GM13976 (cell line): ENCODE data around the gene SLC12A3.
"Not testable (repeated sequence)": the region's sequence is repeated elsewhere in the genome, so short reads cannot be mapped to it uniquely, and the experiment has no call there.

Experiments used
- DNase-seq: peaks from one replicate; pipeline ENCODE4 v3.0.0; 2012; ENCODE audit warnings: low spot score
- CTCF ChIP-seq: IDR thresholded peaks from 2 replicates; pipeline ENCODE4 v1.5.1; 2012; ENCODE audit warnings: borderline replicate concordance, mild to moderate bottlenecking; ENCODE audit not compliant: insufficient read depth; ENCODE audit errors: extremely low read depth, missing control alignments, control extremely low read depth
- in situ Hi-C: fragments of 300-500 bp; cut with MboI; formaldehyde crosslinking; loops from one replicate; pipeline ENCODE4 v1.12.0; 2022; ENCODE audit warnings: low sequenced_read_pairs, mixed read lengths, inconsistent platforms; ENCODE audit not compliant: unreplicated experiment

SLC12A3 gene

GRCh38 chr16:56880176-56880575 lies 15.2 kb downstream of the SLC12A3 start:
- no peak for TF ChIP-seq CTCF
- in situ Hi-C loops: no loop called here
- DNase-seq: no peak

- TF ChIP-seq CTCF: no peak
- in situ Hi-C loops: no loop called here
- no peak for DNase-seq
Measured at GRCh38 chr16:56880685-56881084, 15.7 kb downstream of the SLC12A3 start.

- in situ Hi-C loops: no loop called here
- TF ChIP-seq CTCF: no peak
Measured at GRCh38 chr16:56882077-56882800, 17.2 kb downstream of the SLC12A3 start.

GRCh38 chr16:56883586-56883985 lies 18.6 kb downstream of the SLC12A3 start:
- no peak for DNase-seq
- TF ChIP-seq CTCF: no peak
- in situ Hi-C loops: no loop called here

More at GRCh38 chr16:56882077-56882800, 17.2 kb downstream of the SLC12A3 start:
- DNase-seq: no peak

- no peak for TF ChIP-seq CTCF
- in situ Hi-C loops: no loop called here
- no peak for DNase-seq
Measured at GRCh38 chr16:56884026-56884582, 19.1 kb downstream of the SLC12A3 start.

GRCh38 chr16:56884929-56885328 lies 19.9 kb downstream of the SLC12A3 start:
- in situ Hi-C loops, DNase-seq: not testable (repeated sequence)

GRCh38 chr16:56885446-56886162 lies 20.6 kb downstream of the SLC12A3 start:
- no peak for TF ChIP-seq CTCF

More at GRCh38 chr16:56885446-56886162, 20.6 kb downstream of the SLC12A3 start:
- in situ Hi-C loops: no loop called here
- no peak for DNase-seq
